ENCODE data around the gene SLC8B1.

DNA sequence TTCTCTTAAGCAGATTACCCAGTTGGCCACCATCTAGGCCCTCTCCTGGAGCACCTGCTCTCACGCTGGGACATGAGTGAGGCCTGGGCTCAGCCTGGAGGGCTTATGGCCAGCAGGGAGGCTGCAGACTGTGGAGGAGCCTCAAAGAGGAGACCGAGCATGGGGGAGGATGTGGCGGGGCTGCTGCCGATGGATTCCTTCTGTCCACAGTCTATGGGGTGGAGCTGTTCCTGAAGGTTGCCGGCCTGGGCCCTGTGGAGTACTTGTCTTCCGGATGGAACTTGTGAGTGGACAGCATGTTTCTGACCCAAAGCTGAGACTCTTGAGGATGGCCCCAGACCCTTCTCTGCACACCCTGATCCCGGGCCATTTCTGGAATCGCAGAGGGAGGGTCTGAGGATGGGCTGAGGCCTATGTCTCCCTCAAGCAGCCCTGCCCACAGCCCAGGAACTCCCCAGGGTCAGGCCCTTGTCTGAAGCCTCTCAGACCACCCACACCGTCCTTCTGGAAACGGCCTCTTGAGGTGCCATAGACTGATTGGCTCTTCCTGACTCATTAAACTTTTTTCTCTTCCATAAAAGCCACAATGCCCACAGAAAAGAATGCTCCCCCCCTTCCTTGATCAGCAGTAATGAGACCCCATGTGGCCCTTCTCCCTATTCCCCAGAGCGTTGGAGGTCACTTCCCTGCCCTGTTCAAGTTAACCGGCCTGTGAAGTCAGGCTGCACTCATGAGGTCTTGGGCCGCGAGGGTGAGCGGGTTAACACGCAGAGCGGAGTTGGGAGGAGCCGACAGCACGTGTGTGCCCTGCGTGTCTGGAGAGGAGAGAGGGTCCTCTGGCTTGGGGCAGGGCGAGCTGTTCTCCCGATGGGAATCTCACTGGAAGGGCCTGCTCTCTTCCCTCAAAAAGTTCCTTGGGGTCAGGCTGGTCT lies 49.0 kb downstream of the SLC8B1 start:
- no peak for TF ChIP-seq CTCF (IDR thresholded peaks at IDR 0.05)
- TF ChIP-seq, protein P1, sequence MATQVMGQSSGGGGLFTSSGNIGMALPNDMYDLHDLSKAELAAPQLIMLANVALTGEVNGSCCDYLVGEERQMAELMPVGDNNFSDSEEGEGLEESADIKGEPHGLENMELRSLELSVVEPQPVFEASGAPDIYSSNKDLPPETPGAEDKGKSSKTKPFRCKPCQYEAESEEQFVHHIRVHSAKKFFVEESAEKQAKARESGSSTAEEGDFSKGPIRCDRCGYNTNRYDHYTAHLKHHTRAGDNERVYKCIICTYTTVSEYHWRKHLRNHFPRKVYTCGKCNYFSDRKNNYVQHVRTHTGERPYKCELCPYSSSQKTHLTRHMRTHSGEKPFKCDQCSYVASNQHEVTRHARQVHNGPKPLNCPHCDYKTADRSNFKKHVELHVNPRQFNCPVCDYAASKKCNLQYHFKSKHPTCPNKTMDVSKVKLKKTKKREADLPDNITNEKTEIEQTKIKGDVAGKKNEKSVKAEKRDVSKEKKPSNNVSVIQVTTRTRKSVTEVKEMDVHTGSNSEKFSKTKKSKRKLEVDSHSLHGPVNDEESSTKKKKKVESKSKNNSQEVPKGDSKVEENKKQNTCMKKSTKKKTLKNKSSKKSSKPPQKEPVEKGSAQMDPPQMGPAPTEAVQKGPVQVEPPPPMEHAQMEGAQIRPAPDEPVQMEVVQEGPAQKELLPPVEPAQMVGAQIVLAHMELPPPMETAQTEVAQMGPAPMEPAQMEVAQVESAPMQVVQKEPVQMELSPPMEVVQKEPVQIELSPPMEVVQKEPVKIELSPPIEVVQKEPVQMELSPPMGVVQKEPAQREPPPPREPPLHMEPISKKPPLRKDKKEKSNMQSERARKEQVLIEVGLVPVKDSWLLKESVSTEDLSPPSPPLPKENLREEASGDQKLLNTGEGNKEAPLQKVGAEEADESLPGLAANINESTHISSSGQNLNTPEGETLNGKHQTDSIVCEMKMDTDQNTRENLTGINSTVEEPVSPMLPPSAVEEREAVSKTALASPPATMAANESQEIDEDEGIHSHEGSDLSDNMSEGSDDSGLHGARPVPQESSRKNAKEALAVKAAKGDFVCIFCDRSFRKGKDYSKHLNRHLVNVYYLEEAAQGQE (IDR thresholded peaks at IDR 0.05), result no peak
- no peak for TF ChIP-seq FOXS1 (CRISPR knock-in tag; IDR thresholded peaks at IDR 0.05)
- TF ChIP-seq CEBPB (IDR thresholded peaks at IDR 0.05), result no peak
- TF ChIP-seq POLR2AphosphoS2 (conservative IDR thresholded peaks at IDR 0.05; ENCODE audit: low read length), result no peak
- TF ChIP-seq CBX2 (IDR thresholded peaks at IDR 0.05; ENCODE audit: borderline replicate concordance, low read depth), result no peak
- TF ChIP-seq POLR2A (IDR thresholded peaks at IDR 0.05; ENCODE audit: low read length), result no peak
- TF ChIP-seq ZNF302 (CRISPR knock-in tag; IDR thresholded peaks at IDR 0.05), result no peak
- TF ChIP-seq RFX5 (IDR thresholded peaks at IDR 0.05), result no peak
- TF ChIP-seq MYC (IDR thresholded peaks at IDR 0.05; ENCODE audit: borderline replicate concordance, low read length), result no peak
- TF ChIP-seq EP300 (IDR thresholded peaks at IDR 0.05), result no peak
